ENCODE data around the gene SPINDOC.

SPINDOC gene

DNA sequence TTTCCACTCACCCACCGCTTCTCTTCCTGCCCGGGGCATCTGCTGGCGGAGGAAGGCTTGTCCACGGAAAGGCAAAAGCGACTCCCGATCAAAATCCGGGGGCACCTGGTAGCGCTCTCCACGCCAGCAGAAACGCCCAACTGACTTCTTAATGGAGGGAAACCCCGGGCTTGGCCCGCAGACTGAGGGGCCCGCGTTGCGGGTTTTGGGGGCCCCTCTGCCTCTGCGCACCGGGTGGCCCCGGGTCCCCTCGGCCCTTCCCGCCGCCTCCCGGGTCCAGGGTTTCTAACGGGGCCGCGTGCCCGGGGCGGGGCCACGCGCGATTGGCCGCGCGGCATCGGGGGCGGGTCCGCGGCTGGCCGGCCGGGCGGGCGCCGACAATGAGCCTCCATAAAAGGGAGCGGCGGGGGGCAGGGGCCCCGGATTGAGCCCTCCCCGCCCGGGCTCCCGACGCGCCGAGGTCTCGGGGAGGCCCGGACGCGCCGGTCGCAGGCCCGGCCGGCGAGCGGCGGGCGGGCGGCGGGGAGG is at the start of gene SPINDOC:
SPINDOC (plus strand) TSS at position 422 of the 528 bp plus-strand sequence. CDS start 231 bp downstream, outside the sequence.
- DNase-seq (ENCODE audit: low spot score) = peak; percentile 98
- in situ Hi-C loops (cut with MboI; ENCODE audit: low pct_unique_long_range_greater_than_20kb, low sequenced_read_pairs, unreplicated experiment) = no loop called here
- no peak for TF ChIP-seq CTCF (IDR thresholded peaks at IDR 0.05; ENCODE audit: extremely low read depth, insufficient read depth, missing control alignments)

GRCh38 chr11:63763496-63764339 is 49.5 kb upstream of the SPINDOC start:
- in situ Hi-C loops (cut with MboI; ENCODE audit: low pct_unique_long_range_greater_than_20kb, low sequenced_read_pairs, unreplicated experiment) = no loop called here
- no peak for TF ChIP-seq CTCF (IDR thresholded peaks at IDR 0.05; ENCODE audit: extremely low read depth, insufficient read depth, missing control alignments)
- peak; percentile 38 for DNase-seq (ENCODE audit: low spot score)

- in situ Hi-C loops (cut with MboI; ENCODE audit: low pct_unique_long_range_greater_than_20kb, low sequenced_read_pairs, unreplicated experiment) = no loop called here
- no peak for TF ChIP-seq CTCF (IDR thresholded peaks at IDR 0.05; ENCODE audit: extremely low read depth, insufficient read depth, missing control alignments)
- DNase-seq (ENCODE audit: low spot score) = no peak
Observed at GRCh38 chr11:63764340-63764678, 48.9 kb upstream of the SPINDOC start.

DNA sequence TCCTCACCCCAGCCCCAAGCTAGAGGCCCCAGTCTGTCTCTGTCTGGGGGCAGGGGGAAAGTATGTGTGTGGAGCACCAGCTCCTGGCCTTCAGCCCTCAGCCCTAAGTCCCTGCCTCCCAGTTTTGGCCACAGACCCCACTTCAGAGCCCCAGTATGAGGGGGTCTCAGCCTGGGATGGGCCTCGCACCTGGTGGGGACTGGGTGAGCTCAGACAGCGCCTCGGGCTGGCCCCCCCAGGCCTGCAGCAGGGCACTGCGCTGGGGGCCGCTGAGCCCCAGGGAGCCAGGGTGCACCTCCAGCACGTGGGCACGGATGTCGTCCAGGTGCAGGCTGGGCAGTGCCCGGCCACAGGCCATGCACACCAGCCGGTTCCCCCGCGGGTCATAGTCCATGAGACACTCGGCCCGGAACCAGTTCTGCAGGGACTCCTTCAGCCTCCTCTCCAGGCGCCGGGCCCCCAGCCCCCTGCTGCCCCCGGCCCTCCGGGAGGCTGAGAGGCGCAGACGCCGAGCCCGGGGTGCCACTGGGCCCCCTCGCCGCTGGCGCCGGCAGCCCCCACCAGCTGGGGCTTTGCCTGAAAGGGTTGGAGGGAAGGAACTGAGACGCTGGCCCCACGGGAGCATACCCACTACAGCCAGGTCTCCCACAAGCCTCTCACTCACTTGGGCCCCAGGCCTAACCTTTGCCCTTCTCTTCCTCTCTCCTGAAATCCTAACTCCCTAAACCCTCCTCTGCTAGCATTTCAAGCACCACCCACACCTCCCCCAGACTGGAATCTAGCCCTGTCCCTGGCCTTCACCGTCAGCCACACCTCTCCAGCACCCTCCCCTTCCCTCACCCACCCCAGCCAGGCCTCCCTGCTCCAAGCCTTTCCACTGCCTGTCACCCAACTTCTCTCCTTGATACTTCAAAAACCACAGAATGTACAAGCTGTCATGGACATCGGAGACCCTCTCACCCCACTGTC is 48.3 kb upstream of the SPINDOC start:
- DNase-seq (ENCODE audit: low spot score) = peak; percentile 45
- TF ChIP-seq CTCF (IDR thresholded peaks at IDR 0.05; ENCODE audit: extremely low read depth, insufficient read depth, missing control alignments) = no peak
- in situ Hi-C loops (cut with MboI; ENCODE audit: low pct_unique_long_range_greater_than_20kb, low sequenced_read_pairs, unreplicated experiment) = no loop called here

GRCh38 chr11:63765688-63766241 is 47.5 kb upstream of the SPINDOC start:
- DNase-seq (ENCODE audit: low spot score) = peak; percentile 25
- in situ Hi-C loops (cut with MboI; ENCODE audit: low pct_unique_long_range_greater_than_20kb, low sequenced_read_pairs, unreplicated experiment) = no loop called here
- no peak for TF ChIP-seq CTCF (IDR thresholded peaks at IDR 0.05; ENCODE audit: extremely low read depth, insufficient read depth, missing control alignments)
